ENCODE data around the gene FDX1. TPM values are rescaled to one million over a fixed set of nuclear protein-coding genes. Genes with fewer than 3 reads are reported as not detected.

The FDX1 gene
- total RNA-seq, 2 experiments from 2014 or later, result 10.2 to 10.6 TPM

DNA sequence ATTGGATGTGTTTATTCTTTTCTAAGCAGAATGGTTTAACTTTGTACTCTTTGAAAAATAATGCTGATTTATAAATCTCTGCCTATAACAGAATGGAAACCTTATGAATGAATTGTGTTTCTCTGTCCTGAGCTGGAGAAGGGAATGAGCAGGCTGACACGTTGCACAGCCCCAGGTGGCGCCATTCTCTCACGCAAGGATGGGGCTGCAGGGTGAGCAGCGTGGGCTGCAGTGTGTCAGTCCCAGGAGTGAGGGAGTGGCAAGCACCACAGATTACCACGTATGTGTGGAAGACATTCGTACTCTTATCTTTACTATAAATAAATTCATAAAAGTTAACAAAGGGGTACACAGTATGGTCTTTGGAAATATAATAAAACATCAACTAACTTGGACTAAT is 33.4 kb downstream of the FDX1 start:
- Histone ChIP-seq H3K36me3 (ENCODE audit: insufficient read depth, low read length) (peaks cover 37% of the 10 kb centered on the region), H3K4me1 (ENCODE audit: insufficient read depth, low read length) (no peaks in the 10 kb centered on the region), H3K27me3 (ENCODE audit: control insufficient read depth in 1 of 2, insufficient read depth in 2 of 2, low read length in 2 of 2) (no peaks in the 10 kb centered on the region), H3K27ac (ENCODE audit: low read depth in 1 of 2, low read length in 2 of 2) (no peak overlapping the region), H3K4me3 (ENCODE audit: low read length) (no peak overlapping the region), H3K9me3 (ENCODE audit: control insufficient read depth in 1 of 2, insufficient read depth in 1 of 2, low read length in 2 of 2) (no peaks in the 10 kb centered on the region)
- Mint-ChIP-seq H3K27ac (no peak overlapping the region), H3K36me3 (ENCODE audit: low read depth) (peaks cover 80% of the 10 kb centered on the region), H3K27me3 (no peaks in the 10 kb centered on the region), H3K4me1 (ENCODE audit: low read depth) (peaks cover 5% of the 10 kb centered on the region), H3K4me3 (no peak overlapping the region), H3K9me3 (no peaks in the 10 kb centered on the region)
- peak in 4 of 14 experiments; percentile 2 to 38 (median 32) for DNase-seq
- TF ChIP-seq, protein P1, sequence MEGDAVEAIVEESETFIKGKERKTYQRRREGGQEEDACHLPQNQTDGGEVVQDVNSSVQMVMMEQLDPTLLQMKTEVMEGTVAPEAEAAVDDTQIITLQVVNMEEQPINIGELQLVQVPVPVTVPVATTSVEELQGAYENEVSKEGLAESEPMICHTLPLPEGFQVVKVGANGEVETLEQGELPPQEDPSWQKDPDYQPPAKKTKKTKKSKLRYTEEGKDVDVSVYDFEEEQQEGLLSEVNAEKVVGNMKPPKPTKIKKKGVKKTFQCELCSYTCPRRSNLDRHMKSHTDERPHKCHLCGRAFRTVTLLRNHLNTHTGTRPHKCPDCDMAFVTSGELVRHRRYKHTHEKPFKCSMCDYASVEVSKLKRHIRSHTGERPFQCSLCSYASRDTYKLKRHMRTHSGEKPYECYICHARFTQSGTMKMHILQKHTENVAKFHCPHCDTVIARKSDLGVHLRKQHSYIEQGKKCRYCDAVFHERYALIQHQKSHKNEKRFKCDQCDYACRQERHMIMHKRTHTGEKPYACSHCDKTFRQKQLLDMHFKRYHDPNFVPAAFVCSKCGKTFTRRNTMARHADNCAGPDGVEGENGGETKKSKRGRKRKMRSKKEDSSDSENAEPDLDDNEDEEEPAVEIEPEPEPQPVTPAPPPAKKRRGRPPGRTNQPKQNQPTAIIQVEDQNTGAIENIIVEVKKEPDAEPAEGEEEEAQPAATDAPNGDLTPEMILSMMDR (IDR thresholded peaks at IDR 0.05), result no peak
- intact Hi-C loops (cut with DNase I, micrococcal nuclease), result no loop called here
- CTCF ChIA-PET, result no interaction called here
- no peak for ATAC-seq (ENCODE audit: poor library complexity)
- POLR2A ChIA-PET, result no interaction called here

DNA sequence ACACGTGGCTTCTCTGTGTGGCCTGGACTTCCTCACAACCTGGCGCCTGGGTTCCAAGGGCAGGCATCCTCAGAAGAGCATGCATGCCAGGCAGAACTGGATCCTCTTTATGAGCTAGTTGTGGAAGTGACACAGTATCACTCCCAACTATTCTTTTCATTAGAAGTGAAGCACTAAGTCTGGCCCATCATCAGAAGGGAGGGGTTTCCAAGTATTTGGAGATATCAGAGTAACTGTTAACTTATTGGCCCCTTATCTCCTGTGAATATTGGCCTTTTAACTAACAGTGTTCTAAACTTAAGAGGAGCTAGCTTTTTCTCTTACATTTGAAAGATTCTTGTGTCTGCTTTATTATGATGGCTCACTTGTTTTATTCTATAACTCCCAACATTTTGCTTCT is 35.5 kb downstream of the FDX1 start:
- Histone ChIP-seq H3K4me1 (ENCODE audit: insufficient read depth, low read length) (no peaks in the 10 kb centered on the region), H3K27ac (ENCODE audit: low read depth in 1 of 2, low read length in 2 of 2) (no peak overlapping the region), H3K4me3 (ENCODE audit: low read length) (no peak overlapping the region), H3K36me3 (ENCODE audit: insufficient read depth, low read length) (peaks cover 20% of the 10 kb centered on the region), H3K27me3 (ENCODE audit: control insufficient read depth in 1 of 2, insufficient read depth in 2 of 2, low read length in 2 of 2) (no peaks in the 10 kb centered on the region), H3K9me3 (ENCODE audit: control insufficient read depth in 1 of 2, insufficient read depth in 1 of 2, low read length in 2 of 2) (no peaks in the 10 kb centered on the region)
- no peak overlapping the region for H3K27ac Mint-ChIP-seq
- TF ChIP-seq, protein P1 (IDR thresholded peaks at IDR 0.05), result no peak
- no peak overlapping the region for H3K4me3 Mint-ChIP-seq
- ChIA-PET POLR2A (interaction anchor here (1.4 kb wide), 1 partner anchor 36 kb away, joined by 3 read pairs; the partner anchor contains the start of gene FDX1), CTCF (no interaction called here)
- intact Hi-C loops (cut with DNase I, micrococcal nuclease), result no loop called here
- H3K27me3 Mint-ChIP-seq, result no peaks in the 10 kb centered on the region
- no peak for ATAC-seq (ENCODE audit: poor library complexity)
- H3K36me3 Mint-ChIP-seq (ENCODE audit: low read depth), result peaks cover 66% of the 10 kb centered on the region
- no peaks in the 10 kb centered on the region for H3K9me3 Mint-ChIP-seq
- H3K4me1 Mint-ChIP-seq (ENCODE audit: low read depth), result peaks cover 4% of the 10 kb centered on the region
- no peak for DNase-seq

DNA sequence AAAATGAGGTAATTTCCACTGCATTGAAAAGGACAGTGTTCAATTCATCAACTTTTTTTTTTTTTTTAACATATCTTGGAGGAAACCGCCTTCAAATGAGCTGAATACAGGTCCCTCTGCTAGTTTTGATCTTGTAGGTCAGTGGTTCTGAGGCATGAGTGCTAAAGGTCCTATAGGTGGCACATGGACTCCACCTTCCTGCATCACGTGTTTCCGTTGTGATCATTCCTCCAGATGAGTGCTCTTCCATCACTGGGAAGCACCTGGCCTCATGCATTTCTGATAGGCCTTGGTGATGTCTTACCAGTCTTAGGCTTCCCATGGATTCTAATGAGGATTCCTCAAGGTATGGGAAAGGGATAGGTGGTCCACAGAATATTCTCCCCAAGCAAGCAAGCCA is 37.8 kb downstream of the FDX1 start:
- Histone ChIP-seq H3K4me3 (ENCODE audit: low read length) (no peak overlapping the region), H3K9me3 (ENCODE audit: control insufficient read depth in 1 of 2, insufficient read depth in 1 of 2, low read length in 2 of 2) (no peaks in the 10 kb centered on the region), H3K36me3 (ENCODE audit: insufficient read depth, low read length) (peaks cover 8% of the 10 kb centered on the region), H3K27ac (ENCODE audit: low read depth in 1 of 2, low read length in 2 of 2) (no peak overlapping the region), H3K4me1 (ENCODE audit: insufficient read depth, low read length) (no peaks in the 10 kb centered on the region), H3K27me3 (ENCODE audit: control insufficient read depth in 1 of 2, insufficient read depth in 2 of 2, low read length in 2 of 2) (no peaks in the 10 kb centered on the region)
- Mint-ChIP-seq H3K9me3 (no peaks in the 10 kb centered on the region), H3K4me3 (no peak overlapping the region), H3K27me3 (no peaks in the 10 kb centered on the region), H3K4me1 (ENCODE audit: low read depth) (no peaks in the 10 kb centered on the region), H3K36me3 (ENCODE audit: low read depth) (peaks cover 49% of the 10 kb centered on the region), H3K27ac (no peak overlapping the region)
- intact Hi-C loops (cut with DNase I, micrococcal nuclease), result no loop called here
- DNase-seq, result no peak
- no peak for ATAC-seq (ENCODE audit: poor library complexity)
- POLR2A ChIA-PET, result no interaction called here
- CTCF ChIA-PET, result no interaction called here
- TF ChIP-seq, protein P1 (IDR thresholded peaks at IDR 0.05), result no peak

All from CD4-positive, alpha-beta T cell (primary cell).